Measurements from ENCODE around the gene CD48. TPM values are rescaled to one million over a fixed set of nuclear protein-coding genes. Genes with fewer than 3 reads are reported as not detected.
A peak's percentile ranks its signal among the peaks of the same experiment; 100 is the strongest.
"Not testable (repeated sequence)": the region's sequence is repeated elsewhere in the genome, so short reads cannot be mapped to it uniquely, and the experiment has no call there.

CD48 gene
- polyA plus RNA-seq, 4 donors: 5.6 to 28.6 (median 10.7) TPM

DNA sequence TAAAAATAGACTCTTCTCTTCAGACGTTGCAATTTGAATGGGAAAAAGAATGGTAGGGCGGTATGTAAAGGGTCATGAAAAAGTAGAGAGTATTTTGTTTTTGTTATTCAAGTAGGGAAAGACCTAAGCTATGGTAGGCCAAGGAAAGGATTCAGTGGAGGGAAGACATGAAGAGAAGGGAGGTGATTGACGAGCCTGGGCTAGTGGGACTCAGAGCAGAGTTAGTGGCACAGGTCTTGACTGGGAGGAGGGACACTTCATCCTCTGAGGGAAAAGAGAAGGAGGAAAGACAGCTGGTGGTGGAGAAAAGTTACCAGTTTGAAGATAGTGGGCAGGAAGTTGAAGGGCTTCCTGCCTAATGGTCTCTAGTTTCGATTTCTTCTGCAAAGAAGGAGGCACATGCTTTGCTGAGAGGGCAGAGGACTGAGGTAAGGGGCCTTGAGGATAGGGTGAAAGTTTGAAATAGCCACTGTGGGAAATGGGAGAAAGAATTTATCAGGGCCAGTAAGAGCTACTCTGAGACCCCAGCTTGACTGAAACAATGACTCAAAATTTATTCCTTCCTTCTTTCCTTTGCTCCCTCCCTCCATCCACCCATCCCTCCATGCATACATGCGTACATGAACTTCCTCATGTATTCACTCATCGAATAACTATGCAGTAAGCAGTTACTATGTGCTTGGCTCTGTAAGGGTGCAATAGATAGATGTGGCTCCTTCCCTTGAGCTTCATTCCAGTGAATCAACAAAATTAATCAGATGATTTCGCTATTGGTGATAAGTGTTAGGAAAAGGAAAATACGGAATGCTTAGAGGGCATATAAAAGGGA, 4.2 kb downstream of the CD48 start:
- DNase-seq (peak in 1 of 2 donors; percentile 27), FAIRE-seq (no peak)
- WGBS, 3 donors: 67 to 84% (median 69%) methylated on average over 8 of the region's 8 CpGs
- Histone ChIP-seq H3K36me3 (ENCODE audit: control insufficient read depth in 3 of 3, insufficient read depth in 2 of 3, low read depth in 1 of 3, low read length in 3 of 3) (peaks cover 0 to 1% (median 0%) of the 10 kb centered on the region in 3 donors), H3K27ac (ENCODE audit: low read depth in 1 of 3, low read length in 2 of 3) (peak overlapping the region in 2 of 3 donors; percentile 30 to 64), H3K4me1 (ENCODE audit: control insufficient read depth in 3 of 3, insufficient read depth in 2 of 3, low read depth in 1 of 3, low read length in 2 of 3) (no peaks in the 10 kb centered on the region), H3K27me3 (ENCODE audit: control insufficient read depth in 3 of 3, insufficient read depth in 3 of 3, low read length in 3 of 3) (no peaks in the 10 kb centered on the region), H3K4me3 (ENCODE audit: low read depth in 1 of 3, low read length in 3 of 3) (no peak overlapping the region), H3K9me3 (ENCODE audit: control insufficient read depth in 2 of 2, insufficient read depth in 1 of 2, low read depth in 1 of 2, low read length in 1 of 2) (no peaks in the 10 kb centered on the region)

DNA sequence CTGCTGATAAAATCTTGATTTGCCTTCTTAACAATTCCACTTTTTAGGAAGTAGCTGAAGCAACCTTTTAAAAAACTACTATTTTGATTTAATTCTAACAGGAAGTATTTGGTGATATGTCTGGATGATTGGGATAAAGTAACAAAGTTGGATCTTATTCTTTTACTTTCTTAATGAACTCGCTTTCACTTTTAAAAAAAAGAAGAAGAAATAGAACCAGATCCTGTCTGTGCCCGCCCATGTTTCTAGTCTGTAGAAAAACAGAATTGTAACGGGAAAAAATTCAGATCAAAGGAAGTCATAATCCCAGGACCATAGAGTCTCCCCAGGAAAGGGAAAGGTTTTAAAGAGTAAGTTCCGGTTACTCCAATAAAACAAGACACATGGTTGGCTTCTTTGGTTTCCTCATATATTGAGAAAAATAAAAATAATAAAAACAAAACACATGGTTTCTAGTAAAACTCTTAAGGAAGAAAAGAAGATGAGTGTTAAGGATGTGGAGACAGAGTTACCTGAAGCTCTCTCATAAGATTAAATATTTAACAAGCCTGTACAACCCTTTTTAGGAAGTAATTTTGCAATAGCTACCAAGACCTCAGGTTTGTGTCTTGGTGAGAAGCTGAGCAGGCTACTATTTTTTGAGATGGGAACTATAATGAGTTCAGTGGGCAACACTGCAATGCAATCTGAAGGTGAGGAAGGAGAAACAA, 4.9 kb downstream of the CD48 start:
- FAIRE-seq (no peak), DNase-seq (no peak)
- Histone ChIP-seq H3K27me3 (ENCODE audit: control insufficient read depth in 3 of 3, insufficient read depth in 3 of 3, low read length in 3 of 3) (no peaks in the 10 kb centered on the region), H3K4me3 (ENCODE audit: low read depth in 1 of 3, low read length in 3 of 3) (no peak overlapping the region), H3K4me1 (ENCODE audit: control insufficient read depth in 3 of 3, insufficient read depth in 2 of 3, low read depth in 1 of 3, low read length in 2 of 3) (peaks cover 0 to 4% (median 0%) of the 10 kb centered on the region in 3 donors), H3K36me3 (ENCODE audit: control insufficient read depth in 3 of 3, insufficient read depth in 2 of 3, low read depth in 1 of 3, low read length in 3 of 3) (peaks cover 0 to 1% (median 0%) of the 10 kb centered on the region in 3 donors), H3K9me3 (ENCODE audit: control insufficient read depth in 2 of 2, insufficient read depth in 1 of 2, low read depth in 1 of 2, low read length in 1 of 2) (no peaks in the 10 kb centered on the region), H3K27ac (ENCODE audit: low read depth in 1 of 3, low read length in 2 of 3) (peak overlapping the region in 1 of 3 donors; percentile 24)
- 36 to 55% (median 50%) methylated on average over 4 of the region's 4 CpGs for WGBS, 3 donors

DNA sequence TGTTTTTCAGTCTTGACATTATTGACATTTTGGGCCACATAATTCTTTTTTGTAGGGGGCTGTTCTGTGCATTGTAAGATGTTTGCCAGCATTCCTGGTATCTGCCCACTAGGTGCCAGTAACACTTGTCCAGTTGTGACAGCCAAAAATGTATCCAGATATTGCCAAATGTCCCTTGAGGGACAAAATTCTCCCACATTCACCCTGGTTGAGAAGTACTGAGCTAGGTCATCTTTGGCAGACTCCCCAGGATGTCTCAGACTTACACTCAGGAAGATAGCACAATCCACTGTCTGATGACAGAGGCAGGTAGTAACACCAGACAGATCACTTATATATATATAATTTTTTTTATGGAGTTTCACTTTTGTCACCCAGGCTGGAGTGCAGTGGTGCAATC, 5.9 kb downstream of the CD48 start:
- Histone ChIP-seq H3K4me1 (ENCODE audit: control insufficient read depth in 3 of 3, insufficient read depth in 2 of 3, low read depth in 1 of 3, low read length in 2 of 3) (peaks cover 0 to 4% (median 0%) of the 10 kb centered on the region in 3 donors), H3K27ac (ENCODE audit: low read depth in 1 of 3, low read length in 2 of 3) (no peak overlapping the region)

DNA sequence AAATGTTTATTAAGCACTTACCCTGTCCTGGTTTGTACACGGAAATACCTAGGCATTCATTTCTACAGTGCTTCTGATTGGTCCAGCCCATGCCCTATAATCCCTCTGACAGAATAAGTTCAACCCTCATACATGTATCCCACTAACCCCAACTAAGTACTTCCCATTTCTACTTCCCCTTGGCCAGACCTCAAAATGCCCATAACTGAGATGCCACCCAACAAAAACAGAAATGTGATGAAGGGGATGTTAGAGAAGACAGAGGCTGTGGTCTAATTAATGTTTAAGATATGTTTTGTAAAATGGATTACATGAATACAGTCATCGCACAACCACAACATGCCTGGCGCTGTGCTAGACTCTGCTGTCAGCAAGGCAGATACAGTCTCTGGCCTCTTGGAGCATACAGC, 6.4 kb downstream of the CD48 start:
- H3K4me3 ChIP-seq (ENCODE audit: low read depth in 1 of 3, low read length in 3 of 3); H3K27me3 ChIP-seq (ENCODE audit: control insufficient read depth in 3 of 3, insufficient read depth in 3 of 3, low read length in 3 of 3); H3K27ac ChIP-seq (ENCODE audit: low read depth in 1 of 3, low read length in 2 of 3); H3K9me3 ChIP-seq (ENCODE audit: control insufficient read depth in 2 of 2, insufficient read depth in 1 of 2, low read depth in 1 of 2, low read length in 1 of 2); H3K36me3 ChIP-seq (ENCODE audit: control insufficient read depth in 3 of 3, insufficient read depth in 2 of 3, low read depth in 1 of 3, low read length in 3 of 3); FAIRE-seq; H3K4me1 ChIP-seq (ENCODE audit: control insufficient read depth in 3 of 3, insufficient read depth in 2 of 3, low read depth in 1 of 3, low read length in 2 of 3); DNase-seq: not testable (repeated sequence)
- WGBS, 3 donors: 76 to 92% (median 81%) methylated on average over 3 of the region's 3 CpGs

More for the DNA sequence above, 5.9 kb downstream of the CD48 start:
- Histone ChIP-seq H3K36me3 (ENCODE audit: control insufficient read depth in 3 of 3, insufficient read depth in 2 of 3, low read depth in 1 of 3, low read length in 3 of 3) (peaks cover 0 to 1% (median 0%) of the 10 kb centered on the region in 3 donors), H3K27me3 (ENCODE audit: control insufficient read depth in 3 of 3, insufficient read depth in 3 of 3, low read length in 3 of 3) (no peaks in the 10 kb centered on the region), H3K9me3 (ENCODE audit: control insufficient read depth in 2 of 2, insufficient read depth in 1 of 2, low read depth in 1 of 2, low read length in 1 of 2) (no peaks in the 10 kb centered on the region), H3K4me3 (ENCODE audit: low read depth in 1 of 3, low read length in 3 of 3) (no peak overlapping the region)
- DNase-seq (no peak), FAIRE-seq (no peak)

DNA sequence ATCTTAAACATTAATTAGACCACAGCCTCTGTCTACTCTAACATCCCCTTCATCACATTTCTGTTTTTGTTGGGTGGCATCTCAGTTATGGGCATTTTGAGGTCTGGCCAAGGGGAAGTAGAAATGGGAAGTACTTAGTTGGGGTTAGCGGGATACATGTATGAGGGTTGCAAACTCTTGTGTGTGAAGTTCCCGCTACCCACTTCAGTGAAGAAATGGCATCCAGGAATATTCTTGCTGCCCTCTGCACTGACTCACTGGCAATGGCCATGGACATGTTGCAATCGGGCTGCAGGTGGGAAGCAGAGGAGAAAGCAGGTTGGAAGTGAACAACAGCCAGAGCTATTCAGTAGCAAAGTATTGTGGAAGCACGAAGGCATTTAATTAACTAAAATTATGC, 7.4 kb downstream of the CD48 start:
- H3K4me1 ChIP-seq (ENCODE audit: control insufficient read depth in 3 of 3, insufficient read depth in 2 of 3, low read depth in 1 of 3, low read length in 2 of 3): peaks cover 0 to 4% (median 0%) of the 10 kb centered on the region in 3 donors
- 78 to 95% (median 84%) methylated on average over 4 of the region's 4 CpGs for WGBS, 3 donors
- DNase-seq (no peak), FAIRE-seq (no peak)
- H3K27me3 ChIP-seq (ENCODE audit: control insufficient read depth in 3 of 3, insufficient read depth in 3 of 3, low read length in 3 of 3): no peaks in the 10 kb centered on the region
- H3K27ac ChIP-seq (ENCODE audit: low read depth in 1 of 3, low read length in 2 of 3): peak overlapping the region in 1 of 3 donors; percentile 31
- no peaks in the 10 kb centered on the region for H3K9me3 ChIP-seq (ENCODE audit: control insufficient read depth in 2 of 2, insufficient read depth in 1 of 2, low read depth in 1 of 2, low read length in 1 of 2)
- peaks cover 0 to 1% (median 0%) of the 10 kb centered on the region in 3 donors for H3K36me3 ChIP-seq (ENCODE audit: control insufficient read depth in 3 of 3, insufficient read depth in 2 of 3, low read depth in 1 of 3, low read length in 3 of 3)
- H3K4me3 ChIP-seq (ENCODE audit: low read depth in 1 of 3, low read length in 3 of 3): no peak overlapping the region

DNA sequence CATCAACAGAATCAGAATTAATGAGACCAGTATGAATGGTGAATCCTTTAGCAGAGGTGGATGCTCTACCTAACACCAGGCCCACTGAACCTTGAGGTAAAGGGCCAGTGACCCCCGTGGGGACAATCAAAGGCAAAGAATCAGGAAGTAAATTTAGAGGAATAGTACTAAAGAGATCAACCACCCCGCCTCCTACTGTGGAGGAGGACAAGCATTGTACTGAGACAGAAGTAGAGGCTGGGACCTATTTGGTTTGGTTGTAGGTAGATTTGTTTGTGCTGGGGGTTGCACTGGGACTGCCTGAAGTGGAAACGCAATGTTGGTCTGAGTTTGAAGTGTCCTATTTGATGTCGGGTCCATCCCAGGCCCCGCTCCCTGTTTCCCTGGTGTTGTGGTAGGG, 9.5 kb downstream of the CD48 start:
- H3K9me3 ChIP-seq (ENCODE audit: control insufficient read depth in 2 of 2, insufficient read depth in 1 of 2, low read depth in 1 of 2, low read length in 1 of 2): no peaks in the 10 kb centered on the region
- no peak overlapping the region for H3K4me3 ChIP-seq (ENCODE audit: low read depth in 1 of 3, low read length in 3 of 3)
- H3K4me1 ChIP-seq (ENCODE audit: control insufficient read depth in 3 of 3, insufficient read depth in 2 of 3, low read depth in 1 of 3, low read length in 2 of 3): peaks cover 0 to 4% (median 0%) of the 10 kb centered on the region in 3 donors
- WGBS, 3 donors: 72 to 81% (median 81%) methylated on average over 5 of the region's 5 CpGs
- no peak for DNase-seq
- H3K27me3 ChIP-seq (ENCODE audit: control insufficient read depth in 3 of 3, insufficient read depth in 3 of 3, low read length in 3 of 3): no peaks in the 10 kb centered on the region
- FAIRE-seq: no peak
- H3K36me3 ChIP-seq (ENCODE audit: control insufficient read depth in 3 of 3, insufficient read depth in 2 of 3, low read depth in 1 of 3, low read length in 3 of 3): peaks cover 0 to 1% (median 0%) of the 10 kb centered on the region in 3 donors
- peak overlapping the region in 1 of 3 donors; percentile 11 for H3K27ac ChIP-seq (ENCODE audit: low read depth in 1 of 3, low read length in 2 of 3)

DNA sequence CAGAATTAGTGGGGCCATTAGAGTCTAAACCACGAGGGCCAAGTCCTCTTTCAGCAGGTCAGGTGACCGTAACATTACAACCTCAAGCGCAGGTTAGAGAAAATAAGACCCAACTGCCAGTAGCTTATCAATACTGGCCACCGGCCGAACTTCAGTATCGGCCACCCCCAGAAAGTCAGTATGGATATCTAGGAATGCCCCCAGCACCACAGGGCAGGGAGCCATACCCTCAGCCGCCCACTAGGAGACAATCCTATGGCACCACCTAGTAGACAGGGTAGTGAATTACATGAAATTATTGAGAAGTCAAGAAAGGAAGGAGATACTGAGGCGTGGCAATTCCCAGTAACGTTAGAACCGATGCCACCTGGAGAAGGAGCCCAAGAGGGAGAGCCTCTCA, 19.2 kb downstream of the CD48 start:
- H3K4me3 ChIP-seq (ENCODE audit: low read depth in 1 of 3, low read length in 3 of 3); H3K4me1 ChIP-seq (ENCODE audit: control insufficient read depth in 3 of 3, insufficient read depth in 2 of 3, low read depth in 1 of 3, low read length in 2 of 3); H3K27ac ChIP-seq (ENCODE audit: low read depth in 1 of 3, low read length in 2 of 3); H3K9me3 ChIP-seq (ENCODE audit: control insufficient read depth in 2 of 2, insufficient read depth in 1 of 2, low read depth in 1 of 2, low read length in 1 of 2); DNase-seq; H3K27me3 ChIP-seq (ENCODE audit: control insufficient read depth in 3 of 3, insufficient read depth in 3 of 3, low read length in 3 of 3); FAIRE-seq; H3K36me3 ChIP-seq (ENCODE audit: control insufficient read depth in 3 of 3, insufficient read depth in 2 of 3, low read depth in 1 of 3, low read length in 3 of 3): not testable (repeated sequence)
- WGBS, 3 donors: 69 to 85% (median 77%) methylated on average over 10 of the region's 10 CpGs

DNA sequence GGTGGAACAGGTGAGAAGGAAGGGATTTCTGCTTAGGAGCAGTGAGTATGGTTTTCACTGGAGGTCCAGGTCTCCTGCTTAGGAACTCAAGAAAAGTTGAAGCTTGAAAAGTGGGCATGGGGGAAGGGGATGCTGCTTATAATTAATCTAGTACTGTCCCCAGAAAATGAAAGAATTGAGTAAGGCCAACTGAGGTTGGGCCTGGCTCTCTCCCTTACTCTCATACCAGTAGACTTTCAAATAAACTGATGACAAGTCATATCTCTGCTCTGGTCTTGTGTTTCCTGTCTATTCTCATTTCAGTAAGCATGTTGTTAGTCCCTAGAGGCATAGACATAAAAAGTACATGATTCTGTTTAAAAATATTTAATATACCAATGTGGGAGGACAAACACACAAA, 26.4 kb downstream of the CD48 start:
- Histone ChIP-seq H3K4me3 (ENCODE audit: low read depth in 1 of 3, low read length in 3 of 3) (no peak overlapping the region), H3K27me3 (ENCODE audit: control insufficient read depth in 3 of 3, insufficient read depth in 3 of 3, low read length in 3 of 3) (no peaks in the 10 kb centered on the region), H3K4me1 (ENCODE audit: control insufficient read depth in 3 of 3, insufficient read depth in 2 of 3, low read depth in 1 of 3, low read length in 2 of 3) (peaks cover 0 to 5% (median 2%) of the 10 kb centered on the region in 3 donors), H3K36me3 (ENCODE audit: control insufficient read depth in 3 of 3, insufficient read depth in 2 of 3, low read depth in 1 of 3, low read length in 3 of 3) (peaks cover 0 to 1% (median 0%) of the 10 kb centered on the region in 3 donors), H3K9me3 (ENCODE audit: control insufficient read depth in 2 of 2, insufficient read depth in 1 of 2, low read depth in 1 of 2, low read length in 1 of 2) (no peaks in the 10 kb centered on the region), H3K27ac (ENCODE audit: low read depth in 1 of 3, low read length in 2 of 3) (peak overlapping the region in 1 of 3 donors; percentile 29)
- no peak for FAIRE-seq
- no peak for DNase-seq

Data from small intestine (tissue), 7 donors.